NCI-H774 (cell line): ENCODE results near the gene ACVR1C.
"Not testable (repeated sequence)": the region's sequence is repeated elsewhere in the genome, so short reads cannot be mapped to it uniquely, and the experiment has no call there.

Experiments used
- DNase-seq: peaks from one replicate; lab custom pipeline; 2025; lab: John Stamatoyannopoulos, UW

Gene ACVR1C

DNA sequence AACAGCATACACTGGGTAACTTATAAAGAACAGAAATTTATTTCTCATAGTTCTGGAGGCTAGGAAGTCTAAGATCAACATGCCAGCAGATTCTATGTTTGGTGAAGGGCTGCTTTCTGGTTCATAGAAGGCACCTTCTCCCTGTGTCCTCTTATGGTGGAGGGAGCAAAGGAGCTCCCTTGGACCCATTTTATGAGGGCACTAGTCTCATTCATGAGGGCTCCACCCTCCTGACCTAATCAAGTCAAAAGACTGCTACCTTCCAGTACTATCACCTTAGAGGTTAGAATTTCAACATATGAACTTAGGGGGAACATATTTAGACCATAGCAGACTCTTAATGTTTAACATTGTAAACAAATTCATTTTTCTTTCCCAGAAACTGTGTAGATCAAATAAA lies 54.5 kb downstream of the ACVR1C start:
- DNase-seq: no peak

DNA sequence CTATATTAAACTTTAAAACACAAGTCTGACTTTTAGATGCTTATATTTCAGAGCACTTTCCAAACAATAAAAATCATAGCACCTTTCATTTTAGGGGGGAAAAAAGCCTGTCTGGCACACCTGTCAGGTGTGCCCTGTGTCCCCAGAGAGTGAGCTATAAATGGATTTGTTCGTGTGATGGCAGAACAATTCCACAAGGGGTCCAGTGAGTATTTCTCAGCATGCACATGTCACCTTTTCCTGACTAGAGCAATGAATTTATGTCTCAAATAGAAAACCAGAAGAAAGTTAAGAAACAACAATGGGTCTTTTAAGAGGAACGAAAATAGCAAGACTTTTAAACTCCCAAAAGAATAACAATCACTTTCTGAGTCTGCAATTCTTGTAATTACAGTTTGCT lies 55.9 kb downstream of the ACVR1C start:
- DNase-seq: no peak

DNA sequence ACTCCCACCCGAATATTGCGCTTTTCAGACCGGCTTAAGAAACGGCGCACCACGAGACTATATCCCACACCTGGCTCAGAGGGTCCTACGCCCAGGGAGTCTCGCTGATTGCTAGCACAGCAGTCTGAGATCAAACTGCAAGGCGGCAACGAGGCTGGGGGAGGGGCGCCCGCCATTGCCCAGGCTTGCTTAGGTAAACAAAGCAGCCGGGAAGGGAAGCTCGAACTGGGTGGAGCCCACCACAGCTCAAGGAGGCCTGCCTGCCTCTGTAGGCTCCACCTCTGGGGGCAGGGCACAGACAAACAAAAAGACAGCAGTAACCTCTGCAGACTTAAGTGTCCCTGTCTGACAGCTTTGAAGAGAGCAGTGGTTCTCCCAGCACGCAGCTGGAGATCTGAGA lies 62.0 kb downstream of the ACVR1C start:
- DNase-seq: not testable (repeated sequence)

DNA sequence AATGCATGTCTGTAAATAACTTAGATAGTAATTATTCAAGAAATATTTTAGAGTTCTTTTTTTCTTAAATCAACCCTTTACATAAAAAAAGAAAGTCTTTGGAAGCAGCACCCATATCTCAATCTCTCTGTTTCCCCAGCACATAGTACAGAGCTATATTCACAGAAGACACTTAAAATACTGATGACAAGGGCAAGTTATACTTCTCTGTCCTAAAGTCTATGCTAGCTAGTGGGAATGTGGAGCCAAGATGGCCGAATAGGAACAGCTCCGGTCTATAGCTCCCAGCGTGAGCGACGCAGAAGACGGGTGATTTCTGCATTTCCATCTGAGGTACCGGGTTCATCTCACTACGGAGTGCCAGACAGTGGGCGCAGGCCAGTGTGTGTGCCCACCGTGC lies 62.6 kb downstream of the ACVR1C start:
- not testable (repeated sequence) for DNase-seq

DNA sequence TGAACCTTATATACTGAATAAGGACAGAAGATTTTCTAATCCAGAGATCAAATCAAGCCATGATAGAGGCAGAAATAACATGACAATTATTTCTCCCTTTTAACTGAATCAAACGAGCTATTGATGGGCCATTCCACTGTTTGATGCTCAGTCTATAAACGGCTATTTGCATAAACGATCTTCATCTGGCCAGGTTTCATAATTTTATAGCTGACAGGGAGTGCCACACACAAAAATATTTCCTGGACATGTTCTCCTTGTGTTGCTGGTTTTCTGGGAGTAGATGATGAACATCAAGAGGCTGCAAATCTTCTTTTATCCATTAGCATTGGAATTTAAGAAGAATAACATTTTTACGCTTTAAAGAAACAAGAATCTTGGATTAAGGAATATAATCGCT lies 63.1 kb downstream of the ACVR1C start:
- no peak for DNase-seq

DNA sequence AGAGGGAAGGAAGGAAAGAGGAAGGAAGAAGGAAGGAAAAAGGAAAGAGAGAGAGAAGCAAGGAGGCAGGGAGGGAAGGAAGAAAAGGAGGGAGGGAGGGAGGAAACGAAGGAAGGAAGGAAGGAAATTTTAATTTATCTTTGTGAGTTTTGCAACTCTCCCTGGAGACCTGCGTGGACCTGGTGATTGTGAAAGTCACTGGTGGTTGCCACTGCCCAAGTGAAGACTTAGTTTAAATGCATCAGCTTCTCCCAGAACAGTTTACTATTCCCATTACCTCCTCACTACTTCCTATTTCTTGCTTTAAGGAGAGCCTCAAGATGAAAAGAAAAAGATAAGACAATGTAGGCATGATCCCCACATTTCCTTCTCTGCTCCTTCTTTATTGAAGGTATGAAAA lies 68.8 kb downstream of the ACVR1C start:
- DNase-seq: no peak

DNA sequence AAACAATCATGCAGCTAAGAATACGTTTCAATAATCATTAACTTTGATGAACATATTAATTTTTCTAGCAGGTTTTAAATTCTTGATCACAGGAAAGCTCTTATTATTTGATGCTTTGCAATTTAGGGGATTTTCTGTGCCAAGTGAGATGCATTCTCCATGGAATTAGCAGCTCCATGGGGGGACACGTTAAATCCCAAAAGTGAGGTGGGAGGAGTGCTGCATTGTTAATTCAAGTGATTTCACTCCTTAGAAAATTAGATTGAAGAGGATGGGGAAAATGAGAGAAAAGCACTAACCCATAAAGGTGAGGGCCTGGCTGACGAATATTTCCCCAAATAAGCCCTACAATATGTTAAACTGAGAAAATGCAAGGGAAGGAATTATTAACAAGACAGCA lies 69.2 kb downstream of the ACVR1C start:
- DNase-seq: no peak

DNA sequence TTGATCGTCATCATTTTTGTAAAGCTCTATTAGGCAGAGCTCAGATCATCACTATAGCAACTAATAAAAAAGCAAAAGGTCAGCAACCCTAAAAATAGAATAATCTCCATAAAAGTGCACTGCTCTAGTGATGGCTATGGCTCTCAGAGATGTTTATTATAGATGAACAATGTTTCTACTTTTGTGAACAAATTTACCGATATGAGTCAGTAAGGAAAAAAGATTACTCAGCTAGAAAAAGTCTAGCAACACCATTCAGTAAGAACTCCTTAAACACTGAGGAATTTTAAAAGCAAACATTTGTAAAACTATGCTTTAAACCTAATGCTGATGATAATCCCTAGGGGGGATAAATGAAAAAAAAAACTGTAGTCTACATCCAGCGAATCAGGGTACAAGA lies 69.6 kb downstream of the ACVR1C start:
- no peak for DNase-seq

DNA sequence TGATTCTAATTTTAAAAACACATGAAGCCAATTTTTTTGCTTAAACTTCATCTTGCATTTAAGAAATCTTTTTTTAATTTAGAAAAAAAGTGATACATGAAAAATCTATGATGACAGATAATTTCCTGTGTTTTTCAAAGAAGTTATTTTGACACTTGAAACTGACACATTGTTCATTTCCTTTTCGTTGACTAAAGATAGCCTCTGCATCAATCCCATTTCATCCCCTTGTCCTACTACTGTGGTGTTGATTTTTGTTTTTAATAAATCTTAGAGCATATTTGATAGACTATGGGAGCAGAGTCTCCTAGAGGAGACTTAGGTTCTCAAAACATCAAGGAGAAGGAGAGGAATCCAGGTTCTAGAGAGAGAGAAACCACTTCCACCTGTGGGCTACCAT lies 70.9 kb downstream of the ACVR1C start:
- DNase-seq: no peak

DNA sequence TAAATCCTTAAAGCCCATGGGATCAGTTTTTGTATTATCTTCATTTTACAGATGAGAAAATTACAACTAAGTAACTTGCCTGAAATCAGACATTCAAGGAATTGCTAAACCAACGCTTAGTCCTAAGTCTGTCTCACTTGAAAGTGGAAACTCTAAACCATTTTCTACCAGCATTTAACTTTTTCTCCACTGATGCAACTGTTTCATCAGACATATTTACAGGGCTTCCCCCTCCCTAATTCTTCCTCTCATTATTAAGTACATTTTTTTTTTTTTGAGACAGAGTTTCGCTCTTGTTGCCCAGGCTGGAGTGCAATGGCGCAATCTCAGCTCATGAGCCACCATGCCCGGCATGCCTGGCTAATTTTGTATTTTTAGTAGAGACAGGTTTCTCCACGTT lies 88.6 kb downstream of the ACVR1C start:
- no peak for DNase-seq

DNA sequence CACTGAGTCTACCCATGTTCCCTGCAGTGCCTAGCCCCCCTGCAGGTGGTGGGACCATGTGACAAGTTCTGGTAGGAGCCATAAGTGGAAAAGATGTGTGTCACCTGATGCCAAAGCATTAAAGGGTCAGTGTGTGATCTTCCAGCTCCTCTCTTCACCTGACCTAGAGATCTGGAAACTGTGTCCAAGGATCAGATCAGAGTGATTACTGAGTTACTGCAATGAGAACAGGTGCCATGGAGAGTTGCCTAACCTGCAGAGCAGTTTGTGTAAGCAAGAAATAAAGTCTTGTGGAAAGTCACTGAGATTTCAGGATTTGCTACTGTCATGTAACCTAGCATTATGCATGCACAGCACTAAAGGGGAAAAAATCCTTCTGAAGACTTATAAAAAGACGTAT lies 90.6 kb downstream of the ACVR1C start:
- DNase-seq: no peak

DNA sequence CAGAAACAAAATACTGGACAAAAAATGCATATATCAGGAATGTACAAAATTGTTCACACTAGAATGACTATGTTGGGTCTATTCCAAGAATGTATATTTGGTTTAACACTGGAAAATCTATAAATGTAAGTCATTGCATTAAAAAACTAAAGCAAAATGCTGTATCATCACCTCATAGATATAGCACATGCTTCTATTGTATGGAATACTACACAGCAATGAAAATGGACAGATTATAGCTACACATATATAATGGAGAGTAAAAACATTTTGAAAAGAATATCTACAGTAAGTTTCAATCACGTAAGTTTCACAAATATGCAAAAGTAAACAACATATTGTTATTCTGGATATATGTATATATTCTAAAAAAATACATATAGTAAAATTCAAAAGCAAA lies 91.8 kb downstream of the ACVR1C start:
- DNase-seq: no peak

DNA sequence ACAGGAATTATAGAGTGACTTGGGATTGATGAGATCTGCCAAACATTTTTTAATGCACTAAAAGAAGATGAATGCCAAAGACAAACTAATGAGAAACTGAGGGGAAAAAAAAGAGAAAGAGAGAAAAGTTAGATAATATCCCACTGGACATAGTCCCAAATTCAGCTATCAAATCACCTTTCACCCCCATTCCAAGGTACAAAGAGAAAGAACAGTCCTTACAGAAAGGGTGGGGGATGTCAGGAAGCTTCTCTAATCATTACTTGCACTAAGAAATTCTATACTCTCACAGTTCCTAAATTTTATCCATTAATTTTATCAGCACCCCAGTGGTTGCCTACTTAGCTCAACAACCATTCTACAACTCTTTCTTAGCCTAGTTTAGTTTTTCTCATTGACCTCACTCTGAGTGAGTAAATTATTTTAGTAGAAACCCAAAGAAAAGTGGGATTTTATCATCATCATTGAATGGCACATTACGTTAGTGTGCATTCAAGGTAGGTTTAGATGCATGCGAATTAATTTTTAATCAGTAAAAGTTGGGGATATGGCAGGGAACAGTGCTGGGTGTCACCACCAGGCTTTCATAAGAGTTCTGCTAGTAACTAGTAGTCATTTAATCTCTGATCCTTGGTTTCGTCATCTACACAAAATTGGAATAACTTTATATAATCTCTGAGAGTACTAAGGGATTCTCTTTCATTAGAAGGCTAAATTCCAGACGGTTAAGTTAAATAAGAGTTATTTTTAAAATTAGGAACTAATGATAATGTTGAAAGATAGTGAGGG lies 99.5 kb downstream of the ACVR1C start:
- no peak for DNase-seq

DNA sequence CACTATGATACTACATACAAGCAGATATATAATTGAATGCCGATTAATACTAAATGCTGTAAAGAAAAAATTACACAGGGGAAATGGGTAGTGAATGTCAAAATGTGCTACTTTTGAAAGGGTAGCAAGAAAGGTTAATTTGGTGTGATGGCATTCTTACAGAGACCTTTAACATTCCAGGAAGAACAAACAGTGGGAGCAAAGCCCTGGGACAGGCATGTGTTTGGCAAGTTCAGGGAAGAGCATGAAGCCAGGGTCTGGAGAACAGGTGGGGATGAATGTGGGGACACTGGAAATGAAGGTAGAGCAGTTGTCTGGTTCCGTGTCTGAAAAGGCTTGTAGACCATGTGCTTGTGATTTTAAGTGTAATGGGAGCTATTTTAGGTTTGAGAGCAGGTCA lies 102.6 kb downstream of the ACVR1C start:
- DNase-seq: no peak

DNA sequence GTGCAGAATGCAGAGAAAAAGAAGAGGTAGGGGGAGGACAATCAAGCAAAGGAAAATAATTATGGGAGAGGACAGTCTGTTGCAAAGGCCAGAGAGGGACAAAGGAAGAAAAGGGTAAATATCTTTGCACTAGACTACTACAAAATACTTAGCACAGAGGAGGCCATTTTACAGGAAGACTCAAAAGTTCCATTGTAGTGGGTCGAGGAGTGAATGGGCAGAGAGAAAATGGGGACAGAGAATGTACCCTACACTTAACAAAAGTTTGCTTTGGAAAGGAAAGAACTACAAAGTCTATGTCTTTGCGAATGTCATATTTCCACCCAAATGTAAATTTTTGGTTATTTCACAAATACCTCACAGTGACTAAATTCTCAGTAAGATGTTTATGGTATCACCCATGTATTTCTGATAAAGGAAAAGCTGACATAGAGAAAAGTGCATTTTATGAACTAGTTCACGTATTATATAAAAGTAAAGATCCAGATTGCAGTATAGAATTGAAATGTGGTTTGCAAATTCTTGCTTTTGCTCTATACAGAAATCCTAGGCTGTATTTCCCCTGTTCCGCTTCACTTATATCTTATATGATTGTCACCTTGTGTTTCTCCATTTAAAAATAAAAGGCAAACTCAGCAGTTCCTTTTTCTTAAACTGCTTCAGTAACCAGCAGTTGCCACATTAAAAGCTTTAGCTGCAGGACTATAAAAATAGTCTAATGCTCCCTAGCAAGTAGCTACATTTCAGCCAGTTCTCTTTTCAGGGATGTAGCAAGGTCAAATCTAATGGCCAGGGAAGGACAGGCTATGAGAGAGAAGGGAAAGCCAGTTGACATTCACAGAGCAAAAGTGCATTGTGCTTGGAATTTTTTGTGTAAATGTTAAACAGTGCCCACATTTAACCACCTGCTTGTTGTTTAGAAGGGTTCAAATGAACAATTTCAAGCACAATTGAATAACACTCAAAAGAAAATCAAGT lies 105.1 kb downstream of the ACVR1C start:
- DNase-seq: no peak

DNA sequence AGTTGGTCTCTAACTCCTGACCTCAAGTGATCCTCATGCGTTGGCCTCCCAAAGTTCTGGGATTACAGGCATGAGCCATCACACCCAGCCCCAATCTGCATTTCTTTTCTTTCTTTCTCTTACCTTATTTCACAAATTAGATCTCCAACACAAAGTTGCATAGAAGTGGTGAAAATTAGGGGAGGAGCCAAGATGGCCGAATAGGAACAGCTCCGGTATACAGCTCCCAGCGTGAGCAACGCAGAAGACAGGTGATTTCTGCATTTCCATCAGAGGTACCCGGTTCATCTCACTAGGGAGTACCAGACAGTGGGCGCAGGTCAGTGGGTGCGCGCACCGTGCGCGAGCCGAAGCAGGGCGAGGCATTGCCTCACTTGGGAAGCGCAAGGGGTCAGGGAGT lies 113.7 kb downstream of the ACVR1C start:
- not testable (repeated sequence) for DNase-seq

DNA sequence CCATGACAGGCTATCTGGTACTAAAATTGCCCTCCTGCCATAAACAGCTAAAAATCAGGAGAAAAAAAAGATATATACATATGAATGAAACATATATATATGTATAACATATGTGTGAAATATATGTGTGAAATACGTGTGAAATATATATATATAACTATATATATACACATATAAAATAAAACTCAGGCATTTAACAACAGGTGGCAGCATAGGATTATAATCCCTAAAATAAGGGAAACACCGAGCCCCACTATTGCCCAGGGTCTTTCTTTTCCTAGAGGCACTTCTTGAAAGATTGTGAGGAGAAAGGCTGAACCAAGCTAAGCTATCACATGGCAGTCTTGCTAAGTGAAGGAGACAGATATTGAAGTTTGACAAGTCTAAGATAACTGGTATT lies 118.9 kb downstream of the ACVR1C start:
- no peak for DNase-seq

DNA sequence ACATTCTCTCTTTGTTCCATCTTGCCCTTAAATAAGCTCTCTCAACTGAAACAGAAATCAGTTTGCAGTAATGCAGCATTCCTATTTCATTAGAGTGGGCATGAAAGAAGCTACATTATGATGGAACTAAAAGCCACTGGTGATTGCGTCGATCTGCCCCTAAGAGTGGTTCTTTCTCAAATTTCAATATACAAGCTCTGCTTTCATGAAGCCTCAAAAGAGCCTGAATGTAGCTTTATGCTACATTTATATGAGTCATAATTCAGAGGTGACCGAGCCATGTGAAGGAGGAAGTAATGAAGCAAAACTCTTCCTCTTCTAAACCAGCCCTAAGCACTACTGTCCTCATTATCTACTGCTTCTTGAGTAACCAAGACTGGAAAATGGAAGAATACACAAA lies 120.0 kb downstream of the ACVR1C start:
- DNase-seq: no peak

DNA sequence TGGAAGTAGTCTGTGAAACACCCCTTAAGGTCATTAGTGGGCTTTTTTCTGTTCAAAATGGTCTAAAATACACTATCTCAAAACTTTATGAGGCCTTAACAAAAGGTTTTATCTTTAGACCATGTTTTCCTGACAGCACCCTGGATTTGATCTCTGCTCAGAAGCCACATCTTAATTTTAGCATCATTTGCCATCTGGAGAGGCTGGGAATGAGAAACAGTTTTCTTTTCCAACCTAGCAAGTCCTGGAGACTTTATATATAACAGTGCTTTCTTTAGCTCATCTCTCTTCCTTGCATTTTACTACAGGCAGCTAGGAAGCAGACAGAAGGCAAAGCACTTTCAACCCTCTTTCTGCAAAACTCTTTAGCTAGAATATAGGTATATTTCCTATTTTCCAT lies 122.1 kb downstream of the ACVR1C start:
- DNase-seq: no peak

DNA sequence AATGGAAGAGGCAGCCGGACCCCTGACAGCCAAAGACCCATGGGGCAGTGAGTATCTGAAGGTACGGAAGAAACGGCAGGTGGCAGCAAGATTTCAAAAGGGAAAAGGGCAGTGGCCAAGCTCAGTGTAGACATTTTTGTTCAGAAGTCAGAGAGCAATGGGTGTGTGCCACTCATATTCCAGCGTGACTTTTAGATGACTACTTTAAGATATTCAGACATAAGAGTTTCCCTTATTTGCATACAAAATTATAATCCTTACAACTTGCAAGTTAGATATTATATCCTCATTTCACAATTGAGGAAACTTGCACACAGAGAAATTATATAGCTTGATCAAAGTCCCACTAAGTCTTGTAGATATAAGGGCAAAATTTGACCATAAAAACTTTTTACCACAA lies 124.0 kb downstream of the ACVR1C start:
- DNase-seq: no peak

DNA sequence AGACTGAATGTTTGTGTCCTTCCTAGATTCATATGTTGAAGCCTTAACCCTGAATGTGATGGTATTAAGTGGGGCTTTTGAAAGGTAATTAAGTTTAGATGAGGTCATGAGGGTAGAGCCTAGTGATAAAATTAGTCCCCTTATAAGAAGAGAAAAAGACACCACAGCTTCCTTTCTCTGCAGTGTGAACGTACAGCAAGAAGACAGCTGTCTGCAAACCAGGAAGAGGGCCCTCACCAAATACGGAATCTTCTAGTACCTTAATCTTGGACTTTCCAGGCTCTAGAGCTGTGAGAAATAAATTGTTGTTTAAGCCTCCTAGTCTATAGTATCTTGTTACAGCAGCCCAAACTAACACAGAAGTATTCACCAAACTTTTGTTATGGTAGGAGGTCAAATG lies 127.6 kb downstream of the ACVR1C start:
- no peak for DNase-seq

DNA sequence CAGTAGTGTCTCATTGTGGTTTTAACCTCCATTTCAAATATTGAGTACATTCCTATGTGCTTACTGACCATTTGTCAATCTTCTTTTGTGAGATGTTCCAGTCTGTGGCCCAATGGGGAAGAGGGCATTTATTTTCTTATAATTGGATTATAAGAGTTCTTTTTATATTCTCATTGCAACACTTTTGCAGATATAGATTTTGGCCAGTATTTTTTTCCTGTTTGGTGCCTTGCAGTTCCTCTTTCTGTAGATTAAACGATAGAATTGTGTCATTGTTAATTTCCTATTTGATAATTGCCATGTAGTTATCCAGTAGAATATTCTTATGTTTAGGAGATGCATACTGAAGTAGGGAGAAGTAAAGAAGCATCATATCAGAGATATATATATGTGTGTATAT lies 128.3 kb downstream of the ACVR1C start:
- no peak for DNase-seq

DNA sequence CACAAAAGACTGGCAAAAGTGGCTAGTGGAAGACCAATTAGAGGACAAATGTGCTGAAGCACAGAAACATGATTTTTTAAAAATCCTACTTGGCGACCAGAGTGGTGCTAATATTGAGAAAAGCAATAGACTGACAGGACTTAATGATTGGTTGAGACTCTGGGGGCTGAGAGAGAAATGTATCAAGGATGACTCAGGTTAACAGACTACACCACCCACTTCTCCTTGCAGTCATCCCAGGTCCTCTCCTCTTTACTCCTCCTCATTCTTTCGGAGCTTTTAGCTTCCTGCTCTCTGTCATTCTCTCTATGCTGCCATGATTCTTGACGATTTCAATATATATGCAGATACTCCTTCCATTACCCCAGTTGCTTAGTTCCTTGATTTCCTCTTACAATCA lies 130.2 kb downstream of the ACVR1C start:
- DNase-seq: no peak
